HCT116 (cell line): ENCODE results near the gene PDGFD. TPM values are rescaled to one million over a fixed set of nuclear protein-coding genes. Genes with fewer than 3 reads are reported as not detected.

ENCODE experiments used
- ATAC-seq: fragments of 200-7000 bp; cut with Tn5 transposase; 2 replicates; pipeline ENCODE4 v1.9.1; 2020; ENCODE audit warnings: mild to moderate bottlenecking, moderate library complexity
- BruUV-seq: library from RNA; stranded (reverse); fragments of 400-500 nt; replicated peaks from 2 replicates; lab custom pipeline; 2021; lab: Mats Ljungman, UMichigan
- CTCF ChIA-PET: fragments of 300-600 bp; sonication (Branson Sonifier 250); formaldehyde crosslinking; loops from one replicate; lab custom pipeline; 2021; ENCODE audit warnings: antibody characterized with exemption; lab: Charles Lee
- POLR2A ChIA-PET: fragments of 300-600, 350-600 bp; sonication (Branson Sonifier 250); formaldehyde crosslinking; loops from one replicate; lab custom pipeline; 2021; ENCODE audit warnings: antibody characterized with exemption; lab: Charles Lee
- RAD21 ChIA-PET, 2 experiments: fragments of 300-600 bp; sonication (Branson Sonifier 250); formaldehyde crosslinking; loops; one replicate each; lab custom pipeline; 2023; ENCODE audit warnings: low total read pairs in 2 of 2; ENCODE audit not compliant: uncharacterized antibody in 2 of 2, unreplicated experiment in 2 of 2, low non-redundant PET in 1 of 2; lab: Charles Lee
- DNase-seq: peaks from one replicate; pipeline ENCODE4 v3.0.0-alpha.2; 2010; ENCODE audit warnings: low read depth, low spot score
- H2AFZ ChIP-seq: fragments of 200-600 bp; shearing (Covaris generic), sonication (generic); 2 replicates; pipeline ENCODE4 v1.6.1; 2017; ENCODE audit warnings: low read depth, mixed run types, mixed read lengths, antibody characterized with exemption, low read length; ENCODE audit not compliant: poor library complexity, severe bottlenecking
- H3K27ac ChIP-seq: 2 replicates; pipeline ENCODE4 v1.5.1; 2012; ENCODE audit warnings: low read depth, low read length
- H3K27me3 ChIP-seq: fragments of 200-600 bp; sonication (generic); 2 replicates; pipeline ENCODE4 v1.6.1; 2016; ENCODE audit warnings: mixed run types, low read length, mixed read lengths; ENCODE audit not compliant: insufficient read depth
- H3K36me3 ChIP-seq, 2 experiments: fragments of 200-500 bp in 1 of 2; fragments of 200-600 bp in 1 of 2; sonication (Bioruptor generic) in 1 of 2; sonication (generic) in 1 of 2; 2 replicates each; pipeline versions ENCODE4 v1.5.1 to v1.6.1; 2014 to 2016; ENCODE audit warnings: low read length in 2 of 2, inconsistent platforms in 1 of 2, mixed read lengths in 1 of 2, mixed run types in 1 of 2; ENCODE audit not compliant: insufficient read depth in 2 of 2, control insufficient read depth in 1 of 2
- H3K4me1 ChIP-seq, 2 experiments: fragments of 200-600 bp in 1 of 2; sonication (generic) in 1 of 2; 2 replicates each; pipeline versions ENCODE4 v1.5.1 to v1.6.1; 2012 to 2017; ENCODE audit warnings: low read length in 2 of 2, inconsistent platforms in 1 of 2, mild to moderate bottlenecking in 1 of 2, mixed read lengths in 1 of 2, mixed run types in 1 of 2, moderate library complexity in 1 of 2; ENCODE audit not compliant: insufficient read depth in 2 of 2, control insufficient read depth in 1 of 2
- H3K4me2 ChIP-seq: fragments of 200-600 bp; sonication (generic); 2 replicates; pipeline ENCODE4 v1.6.1; 2017; ENCODE audit warnings: mixed run types, low read length, mixed read lengths
- H3K4me3 ChIP-seq, 2 experiments: fragments of 200-600 bp in 1 of 2; sonication (generic) in 1 of 2; replicated peaks in 1 of 2; 2 replicates each; pipeline ENCODE4 v1.5.1; 2011 to 2016; ENCODE audit warnings: low read length in 2 of 2, control low read depth in 1 of 2, low read depth in 1 of 2, mild to moderate bottlenecking in 1 of 2, mixed read lengths in 1 of 2, mixed run types in 1 of 2
- H3K79me2 ChIP-seq: fragments of 200-600 bp; sonication (generic); 2 replicates; pipeline ENCODE4 v1.6.1; 2017; ENCODE audit warnings: mild to moderate bottlenecking, mixed run types, low read length, moderate library complexity, mixed read lengths; ENCODE audit not compliant: insufficient read depth
- H3K9ac ChIP-seq: fragments of 200-600 bp; sonication (generic); 2 replicates; pipeline ENCODE4 v1.6.1; 2016; ENCODE audit warnings: low read length, mixed read lengths
- H3K9me2 ChIP-seq: fragments of 200-600 bp; sonication (generic), shearing (Covaris generic); 2 replicates; pipeline ENCODE4 v1.6.1; 2017; ENCODE audit warnings: mixed run types, mild to moderate bottlenecking, moderate library complexity; ENCODE audit not compliant: insufficient read depth
- H3K9me3 ChIP-seq, 2 experiments: fragments of 200-500 bp in 1 of 2; fragments of 200-600 bp in 1 of 2; sonication (Bioruptor generic) in 1 of 2; sonication (generic) in 1 of 2; 2 replicates each; pipeline ENCODE4 v1.6.1; 2014 to 2017; ENCODE audit warnings: low read length in 2 of 2, mixed read lengths in 2 of 2, inconsistent platforms in 1 of 2, low read depth in 1 of 2, mild to moderate bottlenecking in 1 of 2, mixed run types in 1 of 2, moderate library complexity in 1 of 2; ENCODE audit not compliant: control insufficient read depth in 1 of 2, insufficient read depth in 1 of 2
- H4K20me1 ChIP-seq: fragments of 200-600 bp; sonication (generic), shearing (Covaris generic); 2 replicates; pipeline ENCODE4 v1.6.1; 2017; ENCODE audit warnings: mixed run types, mild to moderate bottlenecking, moderate library complexity; ENCODE audit not compliant: insufficient read depth
- CBX3 ChIP-seq: IDR thresholded peaks from 2 replicates; pipeline ENCODE4 v1.6.1; 2012; ENCODE audit warnings: low read depth
- CEBPB ChIP-seq: IDR thresholded peaks from 2 replicates; pipeline ENCODE4 v1.6.1; 2012; ENCODE audit warnings: low read depth
- EZH2 ChIP-seq: fragments of 200-600 bp; sonication (generic); IDR thresholded peaks from 2 replicates; pipeline ENCODE4 v1.6.1; 2017; ENCODE audit warnings: antibody characterized with exemption, mixed run types
- EZH2phosphoT487 ChIP-seq: fragments of 200-600 bp; IDR thresholded peaks from 2 replicates; pipeline ENCODE4 v1.6.1; 2018; ENCODE audit warnings: antibody characterized with exemption, borderline replicate concordance
- JUND ChIP-seq: IDR thresholded peaks from 2 replicates; pipeline ENCODE4 v1.6.1; 2012
- MAX ChIP-seq: IDR thresholded peaks from 2 replicates; pipeline ENCODE4 v1.6.1; 2012
- POLR2AphosphoS5 ChIP-seq: IDR thresholded peaks from 2 replicates; pipeline ENCODE4 v1.6.1; 2011; ENCODE audit warnings: mild to moderate bottlenecking, low read depth, low read length, moderate library complexity
- SP1 ChIP-seq: IDR thresholded peaks from 2 replicates; pipeline ENCODE4 v1.6.1; 2012; ENCODE audit warnings: low read depth
- YY1 ChIP-seq: IDR thresholded peaks from 2 replicates; pipeline ENCODE4 v1.6.1; 2011; ENCODE audit warnings: low read length, low read depth, moderate library complexity, mild to moderate bottlenecking; ENCODE audit not compliant: insufficient replicate concordance; ENCODE audit errors: extremely low read depth
- ZNF274 ChIP-seq: fragments of 200-500 bp; sonication (Bioruptor generic); IDR thresholded peaks from 2 replicates; pipeline ENCODE4 v1.6.1; 2014; ENCODE audit warnings: mild to moderate bottlenecking, low read depth, low read length, inconsistent platforms
- intact Hi-C: fragments of 100-400 bp; cut with micrococcal nuclease; formaldehyde crosslinking; loops from 2 replicates; pipeline ENCODE4 v1.10.0; 2022
- total RNA-seq: library from RNA; stranded (reverse); gene quantifications from one replicate; pipeline ENCODE4 v1.2.1, GENCODE V29; 2021; ENCODE audit not compliant: unreplicated experiment
- TF ChIP-seq, protein P1 (sequence below): IDR thresholded peaks from 2 replicates; pipeline ENCODE4 v1.6.1; 2012; ENCODE audit warnings: low read depth

PDGFD gene
- total RNA-seq, 1 experiment from 2014 or later: 0.34 TPM

DNA sequence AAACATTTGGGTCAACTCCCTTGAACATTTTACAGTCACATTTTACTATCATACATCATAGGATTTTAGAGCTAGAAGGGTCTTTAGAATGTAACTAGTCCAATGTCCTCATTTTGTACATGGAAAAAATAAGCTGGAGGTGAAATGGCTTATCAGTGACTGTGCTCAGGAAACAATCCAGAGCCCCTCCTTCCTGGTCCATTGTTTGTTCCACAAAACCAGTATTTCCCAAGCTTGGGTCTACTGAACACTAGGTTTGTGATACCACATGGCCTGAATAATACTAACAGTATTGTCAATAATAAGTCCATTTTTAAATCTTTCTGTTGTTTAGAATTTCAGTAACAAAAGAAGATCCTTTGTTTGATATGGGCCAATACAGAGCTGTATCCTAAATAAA, 27.1 kb downstream of the PDGFD start:
- Histone ChIP-seq H3K4me2 (no peak overlapping the region), H3K36me3 (no peaks in the 10 kb centered on the region), H3K4me1 (peaks cover 0 to 6% of the 10 kb centered on the region in 2 experiments; a peak in 1 of 4 replicates), H3K9me2 (no peaks in the 10 kb centered on the region), H3K9me3 (no peaks in the 10 kb centered on the region), H3K4me3 (no peak overlapping the region), H3K27me3 (no peaks in the 10 kb centered on the region), H3K27ac (no peak overlapping the region), H4K20me1 (no peaks in the 10 kb centered on the region), H3K79me2 (no peaks in the 10 kb centered on the region), H3K9ac (no peak overlapping the region), H2AFZ (no peak overlapping the region)
- CTCF ChIA-PET: no interaction called here
- POLR2A ChIA-PET: no interaction called here
- intact Hi-C loops: no loop called here
- TF ChIP-seq SP1 (no peak), POLR2AphosphoS5 (no peak), CBX3 (no peak), MAX (no peak), ZNF274 (no peak), YY1 (no peak), EZH2phosphoT487 (no peak), JUND (no peak), EZH2 (no peak), CEBPB (no peak)
- TF ChIP-seq, protein P1, sequence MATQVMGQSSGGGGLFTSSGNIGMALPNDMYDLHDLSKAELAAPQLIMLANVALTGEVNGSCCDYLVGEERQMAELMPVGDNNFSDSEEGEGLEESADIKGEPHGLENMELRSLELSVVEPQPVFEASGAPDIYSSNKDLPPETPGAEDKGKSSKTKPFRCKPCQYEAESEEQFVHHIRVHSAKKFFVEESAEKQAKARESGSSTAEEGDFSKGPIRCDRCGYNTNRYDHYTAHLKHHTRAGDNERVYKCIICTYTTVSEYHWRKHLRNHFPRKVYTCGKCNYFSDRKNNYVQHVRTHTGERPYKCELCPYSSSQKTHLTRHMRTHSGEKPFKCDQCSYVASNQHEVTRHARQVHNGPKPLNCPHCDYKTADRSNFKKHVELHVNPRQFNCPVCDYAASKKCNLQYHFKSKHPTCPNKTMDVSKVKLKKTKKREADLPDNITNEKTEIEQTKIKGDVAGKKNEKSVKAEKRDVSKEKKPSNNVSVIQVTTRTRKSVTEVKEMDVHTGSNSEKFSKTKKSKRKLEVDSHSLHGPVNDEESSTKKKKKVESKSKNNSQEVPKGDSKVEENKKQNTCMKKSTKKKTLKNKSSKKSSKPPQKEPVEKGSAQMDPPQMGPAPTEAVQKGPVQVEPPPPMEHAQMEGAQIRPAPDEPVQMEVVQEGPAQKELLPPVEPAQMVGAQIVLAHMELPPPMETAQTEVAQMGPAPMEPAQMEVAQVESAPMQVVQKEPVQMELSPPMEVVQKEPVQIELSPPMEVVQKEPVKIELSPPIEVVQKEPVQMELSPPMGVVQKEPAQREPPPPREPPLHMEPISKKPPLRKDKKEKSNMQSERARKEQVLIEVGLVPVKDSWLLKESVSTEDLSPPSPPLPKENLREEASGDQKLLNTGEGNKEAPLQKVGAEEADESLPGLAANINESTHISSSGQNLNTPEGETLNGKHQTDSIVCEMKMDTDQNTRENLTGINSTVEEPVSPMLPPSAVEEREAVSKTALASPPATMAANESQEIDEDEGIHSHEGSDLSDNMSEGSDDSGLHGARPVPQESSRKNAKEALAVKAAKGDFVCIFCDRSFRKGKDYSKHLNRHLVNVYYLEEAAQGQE: no peak
- ATAC-seq (no peak), DNase-seq (no peak)
- RAD21 ChIA-PET: no interaction called here
- BruUV-seq: no TSS peak
